Fibroblast of villous mesenchyme (primary cell): ENCODE measurements around the gene CISH. TPM values are rescaled to one million over a fixed set of nuclear protein-coding genes. Genes with fewer than 3 reads are reported as not detected.
A peak's percentile ranks its signal among the peaks of the same experiment; 100 is the strongest.

Source experiments
- DNase-seq: peaks from one replicate; pipeline ENCODE4 v3.0.0-alpha.2; 2010; ENCODE audit warnings: low read depth
- H3K4me3 ChIP-seq: 2 replicates; pipeline ENCODE4 v1.5.1; 2011; ENCODE audit warnings: low read depth, mild to moderate bottlenecking, low read length
- total RNA-seq: library from RNA; depleted of rRNA; stranded (reverse); fragments of >200 nt; gene quantifications from 2 replicates; pipeline ENCODE4 v1.2.3, GENCODE V29; 2012
- TF ChIP-seq, protein P1 (sequence below): IDR thresholded peaks from 2 replicates; pipeline ENCODE4 v1.5.1; 2012; ENCODE audit warnings: low read depth, mild to moderate bottlenecking, low read length; ENCODE audit not compliant: insufficient read depth

Gene CISH
- total RNA-seq, 1 donor: 0.86 TPM

DNA sequence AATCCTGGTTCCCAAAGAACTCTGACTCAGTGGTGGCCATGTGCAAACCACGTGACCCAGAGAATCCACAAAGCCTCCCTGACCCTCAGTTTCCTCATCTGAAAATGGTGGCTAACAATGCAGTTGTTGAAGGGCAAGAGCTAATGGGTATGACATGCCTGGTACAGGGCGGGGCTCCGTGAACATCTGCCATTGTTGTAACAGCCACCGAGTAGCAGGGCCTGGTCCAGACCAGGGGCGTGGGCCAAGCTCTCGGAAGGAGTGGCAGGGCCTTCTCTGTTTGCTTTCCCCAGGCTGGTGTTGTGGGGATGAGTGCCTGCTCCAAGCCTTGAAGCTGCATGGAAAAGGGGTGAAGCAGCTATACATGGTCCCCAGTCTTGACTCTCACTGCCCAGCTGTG, 18.8 kb upstream of the CISH start:
- H3K4me3 ChIP-seq: no peak overlapping the region
- no peak for DNase-seq
- TF ChIP-seq, protein P1, sequence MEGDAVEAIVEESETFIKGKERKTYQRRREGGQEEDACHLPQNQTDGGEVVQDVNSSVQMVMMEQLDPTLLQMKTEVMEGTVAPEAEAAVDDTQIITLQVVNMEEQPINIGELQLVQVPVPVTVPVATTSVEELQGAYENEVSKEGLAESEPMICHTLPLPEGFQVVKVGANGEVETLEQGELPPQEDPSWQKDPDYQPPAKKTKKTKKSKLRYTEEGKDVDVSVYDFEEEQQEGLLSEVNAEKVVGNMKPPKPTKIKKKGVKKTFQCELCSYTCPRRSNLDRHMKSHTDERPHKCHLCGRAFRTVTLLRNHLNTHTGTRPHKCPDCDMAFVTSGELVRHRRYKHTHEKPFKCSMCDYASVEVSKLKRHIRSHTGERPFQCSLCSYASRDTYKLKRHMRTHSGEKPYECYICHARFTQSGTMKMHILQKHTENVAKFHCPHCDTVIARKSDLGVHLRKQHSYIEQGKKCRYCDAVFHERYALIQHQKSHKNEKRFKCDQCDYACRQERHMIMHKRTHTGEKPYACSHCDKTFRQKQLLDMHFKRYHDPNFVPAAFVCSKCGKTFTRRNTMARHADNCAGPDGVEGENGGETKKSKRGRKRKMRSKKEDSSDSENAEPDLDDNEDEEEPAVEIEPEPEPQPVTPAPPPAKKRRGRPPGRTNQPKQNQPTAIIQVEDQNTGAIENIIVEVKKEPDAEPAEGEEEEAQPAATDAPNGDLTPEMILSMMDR: no peak

DNA sequence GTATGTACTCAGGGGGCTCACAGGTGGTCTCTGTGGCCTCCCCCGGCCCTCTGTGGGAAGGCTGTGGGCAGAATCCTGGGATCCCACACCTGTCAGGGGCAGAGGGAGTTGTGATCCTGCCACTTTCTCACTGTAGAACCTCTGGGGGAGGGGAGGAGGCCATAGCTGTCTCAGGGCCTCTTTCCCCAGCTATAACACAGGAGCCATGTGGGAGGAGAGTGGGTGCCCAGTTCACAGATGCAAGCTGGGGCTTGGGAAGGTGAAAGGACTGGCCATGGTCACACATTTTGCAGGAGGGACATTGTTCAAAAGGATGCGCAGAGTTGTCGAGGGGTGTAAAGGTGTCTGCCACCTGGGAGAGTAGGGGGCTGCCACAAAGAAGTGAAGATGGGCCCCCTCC, 17.0 kb upstream of the CISH start:
- no peak overlapping the region for H3K4me3 ChIP-seq
- no peak for DNase-seq
- TF ChIP-seq, protein P1: no peak

DNA sequence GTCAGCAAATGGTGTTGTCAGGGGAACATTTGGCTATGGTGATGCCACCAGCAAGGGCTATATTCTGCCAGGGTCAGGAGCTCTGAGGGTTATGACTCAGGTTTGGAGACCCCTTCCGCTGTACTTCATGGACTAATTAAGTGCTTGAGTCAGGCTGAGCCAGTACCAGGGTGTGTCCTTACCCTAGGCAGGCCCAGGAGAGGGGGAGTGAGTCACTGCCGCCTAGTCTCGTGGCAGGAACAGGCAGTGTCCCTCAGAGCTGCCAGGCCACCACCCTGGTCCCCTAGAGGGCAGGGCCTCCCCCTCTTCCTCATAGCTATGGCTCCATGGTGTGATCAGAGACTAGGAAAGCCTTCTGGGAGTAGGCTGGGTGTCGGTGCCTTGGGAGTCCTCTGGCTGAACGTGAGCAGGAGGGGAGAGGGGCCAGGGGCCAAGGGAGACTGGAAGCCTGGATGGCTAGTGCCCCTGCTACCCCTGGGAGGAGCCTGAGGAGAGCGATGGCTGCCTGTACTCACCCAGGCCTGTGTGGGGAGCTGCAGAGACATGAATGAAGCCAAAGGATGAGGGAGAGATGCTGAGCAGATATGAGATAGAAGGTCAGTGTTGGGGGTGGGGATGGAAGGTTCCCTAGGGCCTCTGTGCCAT, 16.0 kb upstream of the CISH start:
- H3K4me3 ChIP-seq: no peak overlapping the region
- DNase-seq: peak; percentile 20
- TF ChIP-seq, protein P1: peak; percentile 40

DNA sequence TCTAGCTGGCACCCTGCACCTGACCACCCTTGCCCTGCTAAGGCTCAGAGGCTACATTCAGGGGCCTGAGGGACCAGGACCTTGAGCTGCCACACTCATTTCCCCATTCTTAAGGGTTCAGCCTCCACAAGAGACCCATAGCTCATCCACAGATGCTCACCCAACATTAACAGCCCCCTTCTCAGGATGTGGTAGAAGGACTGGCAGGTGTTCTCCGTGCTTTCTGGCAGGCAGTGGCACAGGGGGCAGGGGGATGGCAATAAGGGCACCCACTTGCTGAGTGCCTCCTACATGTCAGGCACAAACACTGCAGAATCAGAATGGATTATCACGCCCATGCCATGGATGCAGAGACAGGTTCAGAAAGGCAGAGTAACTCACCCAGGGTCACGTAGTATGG, 14.8 kb upstream of the CISH start:
- H3K4me3 ChIP-seq: no peak overlapping the region
- TF ChIP-seq, protein P1: no peak
- no peak for DNase-seq

DNA sequence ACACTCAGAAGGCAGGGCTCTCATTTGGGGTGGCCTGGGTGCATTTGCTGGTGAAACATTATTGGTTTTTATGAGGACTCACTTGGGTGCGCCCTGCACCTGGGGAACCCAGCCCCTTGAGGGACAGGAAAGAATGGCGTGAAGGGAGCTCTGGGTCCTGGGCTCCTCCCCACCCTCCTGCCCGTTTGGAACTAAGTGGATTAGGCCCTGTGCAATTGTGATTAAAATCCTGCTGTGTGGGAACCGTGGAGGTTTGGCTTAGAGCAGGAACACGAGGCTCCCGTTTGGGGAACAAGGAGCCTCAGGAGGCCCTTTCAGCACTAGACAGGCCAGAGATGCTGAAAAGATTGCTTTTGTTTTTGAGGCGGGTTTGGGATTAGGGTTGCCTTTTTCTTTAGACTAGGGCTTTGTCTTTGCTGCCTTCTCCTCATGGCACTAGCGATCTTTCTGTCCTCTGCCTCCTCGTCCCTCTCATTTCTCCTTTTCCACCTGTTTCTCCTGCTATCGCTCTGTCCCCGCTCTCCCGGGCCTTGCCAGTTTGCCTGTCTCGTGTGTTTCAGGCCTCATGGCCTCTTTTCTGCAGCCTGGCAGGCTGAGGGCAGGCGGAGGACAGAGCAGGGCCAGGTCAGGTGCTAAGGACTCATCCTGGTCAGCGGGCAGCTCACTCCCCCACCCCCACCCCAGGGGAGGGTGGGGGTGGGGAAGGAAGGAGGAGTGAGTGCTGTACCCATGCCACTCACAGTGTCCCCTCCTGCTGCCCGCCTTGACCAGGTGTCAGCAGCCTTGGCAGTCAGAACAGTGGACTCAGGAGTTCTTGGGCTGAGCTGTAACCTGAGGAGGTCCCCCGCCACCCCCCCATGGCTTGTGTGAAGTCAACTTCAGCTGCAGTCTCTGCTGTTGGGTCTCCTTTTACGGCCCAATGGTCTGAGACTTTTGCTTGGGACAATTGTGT, 13.9 kb upstream of the CISH start:
- DNase-seq: no peak
- TF ChIP-seq, protein P1: no peak
- no peak overlapping the region for H3K4me3 ChIP-seq

DNA sequence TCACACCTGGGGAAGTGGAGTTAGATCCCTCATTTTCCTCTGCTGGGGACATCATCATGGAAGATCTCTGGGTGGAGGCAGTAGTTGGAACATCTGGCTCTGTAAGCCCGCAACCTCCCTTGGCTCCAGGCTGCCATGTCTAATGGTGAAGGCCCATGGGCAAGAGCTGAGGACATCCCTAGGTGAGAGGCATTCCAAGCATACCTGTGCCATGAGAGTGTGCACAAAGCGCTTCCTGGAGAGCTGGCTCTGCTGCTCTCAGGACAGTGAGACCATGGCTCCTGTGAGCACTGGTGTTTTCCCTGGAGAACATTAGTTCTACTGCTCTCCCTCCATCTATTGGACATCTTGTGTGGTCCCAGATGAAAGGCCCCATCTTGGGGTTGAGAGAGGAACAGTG, 13.1 kb upstream of the CISH start:
- TF ChIP-seq, protein P1: no peak
- DNase-seq: no peak
- H3K4me3 ChIP-seq: no peak overlapping the region
